Osteocyte (in vitro differentiated cells): Measurements from ENCODE around the gene ZNF630. TPM values are rescaled to one million over a fixed set of nuclear protein-coding genes. Genes with fewer than 3 reads are reported as not detected.
"Not testable (repeated sequence)": the region's sequence is repeated elsewhere in the genome, so short reads cannot be mapped to it uniquely, and the experiment has no call there.

Experiments used
- DNase-seq: peaks from one replicate; pipeline ENCODE4 v3.0.0; 2021; ENCODE audit warnings: mixed read lengths; ENCODE audit not compliant: unreplicated experiment; ENCODE audit errors: extremely low spot score
- H3K27ac Mint-ChIP-seq: one replicate; pipeline ENCODE4 v1.8.0; 2021; ENCODE audit warnings: mild to moderate bottlenecking, mixed read lengths; ENCODE audit not compliant: unreplicated experiment
- H3K27me3 Mint-ChIP-seq: one replicate; pipeline ENCODE4 v1.8.0; 2021; ENCODE audit warnings: mixed read lengths; ENCODE audit not compliant: unreplicated experiment
- H3K36me3 Mint-ChIP-seq: one replicate; pipeline ENCODE4 v1.8.0; 2021; ENCODE audit warnings: mixed read lengths; ENCODE audit not compliant: unreplicated experiment
- H3K4me1 Mint-ChIP-seq: one replicate; pipeline ENCODE4 v1.8.0; 2021; ENCODE audit warnings: mixed read lengths; ENCODE audit not compliant: unreplicated experiment
- H3K4me3 Mint-ChIP-seq: one replicate; pipeline ENCODE4 v1.8.0; 2021; ENCODE audit warnings: mild to moderate bottlenecking, moderate library complexity, mixed read lengths; ENCODE audit not compliant: unreplicated experiment
- H3K9me3 Mint-ChIP-seq: one replicate; pipeline ENCODE4 v1.8.0; 2021; ENCODE audit warnings: mixed read lengths; ENCODE audit not compliant: unreplicated experiment
- CTCF ChIP-seq: fragments of 200-600 bp; sonication (generic); IDR thresholded peaks from 2 replicates; pipeline ENCODE4 v1.5.0; 2021; ENCODE audit warnings: antibody characterized with exemption, mild to moderate bottlenecking, moderate library complexity
- long read RNA-seq: library from polyadenylated mRNA; unstranded; transcript quantifications from one replicate; pipeline ENCODE4 v2.0.0, GENCODE V29; 2021
- total RNA-seq: library from RNA; stranded (reverse); gene quantifications from 2 replicates; pipeline ENCODE4 v1.2.1, GENCODE V29; 2021

Gene ZNF630
- total RNA-seq, result 2.4 and 3.3 TPM in 2 replicates
- long read RNA-seq, transcript ZNF630-206 (5 exons, 2,829 nt), result major isoform, 5 of 12 reads
- long read RNA-seq, partial matches to known transcripts, result 0 of 12 reads
- long read RNA-seq, other reads (novel, unspliced or antisense), result 6 of 12 reads

- H3K4me3 Mint-ChIP-seq, result peak within 1 kb of the TSS; percentile 83
- H3K9me3 Mint-ChIP-seq, result peaks cover 5% of the 10 kb centered on the region
- H3K36me3 Mint-ChIP-seq, result peaks cover 2% of the 10 kb centered on the region
- H3K27ac Mint-ChIP-seq, result peak within 1 kb of the TSS; percentile 93
- peak; percentile 85 for DNase-seq
- H3K27me3 Mint-ChIP-seq, result no peaks in the 10 kb centered on the region
- H3K4me1 Mint-ChIP-seq, result peaks cover 7% of the 10 kb centered on the region
- TF ChIP-seq CTCF, result no peak
Measured at GRCh38 chrX:48071064-48071985, at the start of gene ZNF630. TSS of gene ZNF630 (minus strand) at chrX:48071640. CDS start at chrX:48066886, 4,754 bp downstream.

- TF ChIP-seq CTCF, result no peak
- H3K4me3 Mint-ChIP-seq, result no peak overlapping the region
Measured at GRCh38 chrX:48107717-48108116, 36.3 kb upstream of the ZNF630 start.

GRCh38 chrX:48102874-48103374 is 31.5 kb upstream of the ZNF630 start:
- Mint-ChIP-seq H3K9me3 (peaks cover 6% of the 10 kb centered on the region), H3K4me1 (no peaks in the 10 kb centered on the region), H3K4me3 (no peak overlapping the region), H3K27me3 (no peaks in the 10 kb centered on the region), H3K36me3 (no peaks in the 10 kb centered on the region), H3K27ac (no peak overlapping the region)
- no peak for DNase-seq
- no peak for TF ChIP-seq CTCF

More at GRCh38 chrX:48107717-48108116, 36.3 kb upstream of the ZNF630 start:
- DNase-seq, result no peak
- no peaks in the 10 kb centered on the region for H3K4me1 Mint-ChIP-seq
- no peak overlapping the region for H3K27ac Mint-ChIP-seq
- H3K9me3 Mint-ChIP-seq, result no peaks in the 10 kb centered on the region
- H3K36me3 Mint-ChIP-seq, result no peaks in the 10 kb centered on the region
- H3K27me3 Mint-ChIP-seq, result no peaks in the 10 kb centered on the region

- no peak for TF ChIP-seq CTCF
- Mint-ChIP-seq H3K36me3 (no peaks in the 10 kb centered on the region), H3K27ac (no peak overlapping the region), H3K4me1 (no peaks in the 10 kb centered on the region), H3K27me3 (no peaks in the 10 kb centered on the region), H3K4me3 (no peak overlapping the region), H3K9me3 (peaks cover 6% of the 10 kb centered on the region)
- no peak for DNase-seq
Measured at GRCh38 chrX:48101443-48101842, 30.0 kb upstream of the ZNF630 start.

- H3K27ac Mint-ChIP-seq, H3K4me1 Mint-ChIP-seq, H3K36me3 Mint-ChIP-seq, DNase-seq, H3K9me3 Mint-ChIP-seq, H3K4me3 Mint-ChIP-seq, H3K27me3 Mint-ChIP-seq: not testable (repeated sequence)
Measured at GRCh38 chrX:48092558-48092957, 21.1 kb upstream of the ZNF630 start.
